RWPE2 (cell line): Measurements from ENCODE around the gene HS3ST3B1.

ENCODE experiments used
- ATAC-seq: fragments of 200-7000 bp; cut with Tn5 transposase; 3 replicates; pipeline ENCODE4 v1.9.1; 2021; ENCODE audit warnings: low read depth
- DNase-seq: peaks from one replicate; pipeline ENCODE4 v3.0.0-alpha.2; 2020; ENCODE audit warnings: low spot score
- H3K27ac ChIP-seq: fragments of 450-650 bp; 2 replicates; pipeline ENCODE4 v1.5.1; 2017; ENCODE audit warnings: mild to moderate bottlenecking; ENCODE audit not compliant: poor library complexity, severe bottlenecking
- H3K27me3 ChIP-seq: fragments of 250-450 bp; sonication (Bioruptor Pico); 2 replicates; pipeline ENCODE4 v1.5.1; 2021; ENCODE audit warnings: mild to moderate bottlenecking, moderate library complexity; ENCODE audit not compliant: insufficient read depth, poor library complexity, severe bottlenecking
- H3K36me3 ChIP-seq: fragments of 250-450 bp; sonication (Bioruptor Pico); 2 replicates; pipeline ENCODE4 v1.5.1; 2020; ENCODE audit warnings: low read depth, mild to moderate bottlenecking, moderate library complexity
- H3K4me1 ChIP-seq: fragments of 250-450 bp; sonication (Bioruptor Pico); 2 replicates; pipeline ENCODE4 v1.5.1; 2021; ENCODE audit warnings: mild to moderate bottlenecking, moderate library complexity; ENCODE audit not compliant: insufficient read depth, poor library complexity, severe bottlenecking
- H3K4me3 ChIP-seq: fragments of 250-450 bp; sonication (Bioruptor Pico); 2 replicates; pipeline ENCODE4 v1.5.1; 2021; ENCODE audit warnings: mild to moderate bottlenecking, moderate library complexity; ENCODE audit not compliant: severe bottlenecking
- H3K9me3 ChIP-seq: fragments of 250-450 bp; sonication (Bioruptor Pico); 2 replicates; pipeline ENCODE4 v1.5.1; 2021; ENCODE audit warnings: mild to moderate bottlenecking, moderate library complexity; ENCODE audit not compliant: severe bottlenecking
- TF ChIP-seq, protein P1 (sequence below): fragments of 450-650 bp; IDR thresholded peaks from one replicate; pipeline ENCODE4 v1.5.1; 2017; ENCODE audit warnings: mild to moderate bottlenecking, moderate library complexity; ENCODE audit not compliant: poor library complexity, severe bottlenecking

The HS3ST3B1 gene

DNA sequence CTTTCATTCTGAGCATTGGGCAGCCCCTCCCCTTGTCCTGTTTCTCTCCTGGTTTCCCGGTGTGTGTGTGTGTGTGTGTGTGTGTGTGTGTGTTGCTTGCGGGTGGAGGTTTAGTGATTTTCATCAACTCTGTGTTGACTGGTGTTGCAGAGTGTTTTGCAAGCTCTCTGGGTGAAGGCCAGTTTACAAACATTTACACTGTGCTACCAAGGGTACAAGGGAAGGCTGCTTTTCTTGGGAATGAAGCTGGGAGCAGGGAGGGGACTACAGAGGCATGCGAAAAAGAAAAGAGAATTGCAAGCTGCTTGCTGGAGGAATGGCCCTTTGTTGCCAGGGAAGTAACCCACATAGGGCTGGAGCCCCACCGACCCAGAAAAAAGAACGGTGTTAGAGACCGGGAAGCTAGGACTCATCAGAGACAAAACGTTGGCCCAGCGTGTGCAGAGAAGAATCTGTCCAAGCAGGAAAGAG lies 29.6 kb downstream of the HS3ST3B1 start:
- Histone ChIP-seq H3K9me3 (no peaks in the 10 kb centered on the region), H3K36me3 (no peaks in the 10 kb centered on the region), H3K27me3 (no peaks in the 10 kb centered on the region), H3K27ac (no peak overlapping the region), H3K4me3 (no peak overlapping the region), H3K4me1 (no peaks in the 10 kb centered on the region)
- TF ChIP-seq, protein P1, sequence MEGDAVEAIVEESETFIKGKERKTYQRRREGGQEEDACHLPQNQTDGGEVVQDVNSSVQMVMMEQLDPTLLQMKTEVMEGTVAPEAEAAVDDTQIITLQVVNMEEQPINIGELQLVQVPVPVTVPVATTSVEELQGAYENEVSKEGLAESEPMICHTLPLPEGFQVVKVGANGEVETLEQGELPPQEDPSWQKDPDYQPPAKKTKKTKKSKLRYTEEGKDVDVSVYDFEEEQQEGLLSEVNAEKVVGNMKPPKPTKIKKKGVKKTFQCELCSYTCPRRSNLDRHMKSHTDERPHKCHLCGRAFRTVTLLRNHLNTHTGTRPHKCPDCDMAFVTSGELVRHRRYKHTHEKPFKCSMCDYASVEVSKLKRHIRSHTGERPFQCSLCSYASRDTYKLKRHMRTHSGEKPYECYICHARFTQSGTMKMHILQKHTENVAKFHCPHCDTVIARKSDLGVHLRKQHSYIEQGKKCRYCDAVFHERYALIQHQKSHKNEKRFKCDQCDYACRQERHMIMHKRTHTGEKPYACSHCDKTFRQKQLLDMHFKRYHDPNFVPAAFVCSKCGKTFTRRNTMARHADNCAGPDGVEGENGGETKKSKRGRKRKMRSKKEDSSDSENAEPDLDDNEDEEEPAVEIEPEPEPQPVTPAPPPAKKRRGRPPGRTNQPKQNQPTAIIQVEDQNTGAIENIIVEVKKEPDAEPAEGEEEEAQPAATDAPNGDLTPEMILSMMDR: no peak
- ATAC-seq (no peak), DNase-seq (no peak)

DNA sequence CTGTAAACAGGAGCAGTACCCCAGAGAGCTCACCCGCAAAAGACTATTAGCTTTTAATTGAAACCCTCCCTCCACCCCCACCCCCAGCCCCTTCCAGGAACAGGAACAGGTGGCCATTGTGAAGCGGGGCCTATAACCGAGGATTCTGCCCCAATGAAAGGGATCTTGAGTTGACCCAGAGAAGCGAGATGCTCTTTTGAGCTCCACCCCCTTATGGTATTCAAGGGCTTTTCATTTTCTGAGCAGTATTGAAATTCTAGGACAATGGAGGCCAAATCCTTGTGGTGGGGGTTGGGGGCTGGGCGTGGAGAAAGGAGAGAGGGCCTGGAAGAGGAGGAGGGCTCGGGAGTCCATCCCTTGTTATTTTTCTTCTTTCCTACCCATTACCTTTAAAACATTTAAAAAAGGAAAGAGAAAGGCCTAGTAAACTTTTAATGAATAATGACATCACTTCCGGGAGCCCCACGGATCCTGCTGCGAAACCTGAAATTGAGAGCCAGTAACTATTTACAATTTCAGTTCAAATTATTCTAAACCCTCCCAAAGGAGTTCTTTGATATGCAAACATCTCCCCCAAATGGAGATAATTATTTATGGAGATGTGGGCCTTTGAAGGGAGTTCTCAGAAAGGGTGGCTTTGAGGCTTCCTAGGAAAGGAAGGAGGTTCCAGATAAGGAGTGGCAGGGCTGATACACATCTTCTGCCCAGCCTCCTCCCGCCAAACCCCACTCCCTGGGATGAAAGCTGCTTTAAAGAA lies 30.5 kb downstream of the HS3ST3B1 start:
- H3K4me3 ChIP-seq: no peak overlapping the region
- H3K9me3 ChIP-seq: no peaks in the 10 kb centered on the region
- DNase-seq (no peak), ATAC-seq (no peak)
- no peak overlapping the region for H3K27ac ChIP-seq
- no peaks in the 10 kb centered on the region for H3K27me3 ChIP-seq
- H3K36me3 ChIP-seq: no peaks in the 10 kb centered on the region
- TF ChIP-seq, protein P1: no peak
- H3K4me1 ChIP-seq: no peaks in the 10 kb centered on the region

DNA sequence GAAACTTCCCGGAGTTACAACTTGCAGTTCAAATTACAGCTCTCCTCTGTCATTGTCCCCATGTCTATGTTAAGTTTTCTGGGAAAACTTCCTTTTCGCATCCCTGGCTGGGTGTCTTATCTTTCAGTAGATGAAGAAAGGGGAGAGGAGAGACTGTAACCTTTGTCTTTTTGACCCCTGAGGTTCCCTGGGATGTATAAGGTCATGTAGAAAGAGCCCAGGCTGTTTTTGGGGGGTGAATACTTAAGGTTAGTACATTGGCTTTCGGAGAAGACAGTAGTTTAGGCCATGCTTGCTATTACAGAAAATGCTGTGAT lies 31.1 kb downstream of the HS3ST3B1 start:
- no peaks in the 10 kb centered on the region for H3K27me3 ChIP-seq
- H3K27ac ChIP-seq: no peak overlapping the region
- H3K4me1 ChIP-seq: no peaks in the 10 kb centered on the region
- H3K4me3 ChIP-seq: no peak overlapping the region
- DNase-seq (no peak), ATAC-seq (no peak)
- H3K9me3 ChIP-seq: no peaks in the 10 kb centered on the region
- no peaks in the 10 kb centered on the region for H3K36me3 ChIP-seq
- TF ChIP-seq, protein P1: no peak

DNA sequence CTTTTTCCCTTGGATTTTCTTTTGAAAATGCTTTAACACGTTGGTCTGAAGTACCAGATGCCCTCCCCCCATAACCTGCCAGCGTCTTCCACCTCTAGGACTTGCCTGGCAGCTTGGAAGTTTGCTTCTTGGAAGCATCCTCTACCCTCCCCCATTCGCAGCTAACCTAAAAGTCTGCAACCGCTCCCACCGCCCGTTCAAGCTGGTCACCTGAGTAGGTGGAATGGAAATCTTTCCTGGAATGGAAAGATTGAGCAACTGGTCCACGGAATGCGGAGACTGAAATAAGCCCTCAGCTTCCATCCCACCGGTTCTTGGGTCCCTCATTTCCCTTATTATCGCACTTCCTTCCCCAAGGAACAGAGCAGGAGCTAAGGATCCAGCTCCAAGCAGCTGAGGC lies 31.4 kb downstream of the HS3ST3B1 start:
- TF ChIP-seq, protein P1: no peak
- no peaks in the 10 kb centered on the region for H3K4me1 ChIP-seq
- no peaks in the 10 kb centered on the region for H3K27me3 ChIP-seq
- DNase-seq: no peak
- ATAC-seq: no peak
- no peak overlapping the region for H3K27ac ChIP-seq
- no peaks in the 10 kb centered on the region for H3K9me3 ChIP-seq
- no peaks in the 10 kb centered on the region for H3K36me3 ChIP-seq
- H3K4me3 ChIP-seq: no peak overlapping the region

DNA sequence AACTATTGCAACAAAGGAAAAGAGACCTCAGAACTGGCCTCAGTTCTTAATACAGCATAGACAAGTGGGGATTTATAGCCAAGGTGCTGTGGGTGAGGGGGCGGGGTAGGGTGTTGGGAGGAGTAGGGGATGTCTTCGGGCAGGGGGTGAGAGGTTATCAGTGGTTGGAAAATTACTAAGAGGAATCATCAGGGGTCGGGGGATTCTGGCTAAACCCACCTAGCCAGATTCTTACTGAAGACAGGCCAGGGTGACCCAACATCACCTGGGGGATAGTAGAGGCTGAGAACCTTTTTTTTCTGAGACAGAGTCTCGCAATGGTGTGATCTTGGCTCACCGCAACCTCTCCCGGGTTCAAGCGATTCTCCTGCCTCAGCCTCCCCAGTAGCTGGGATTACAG lies 32.6 kb downstream of the HS3ST3B1 start:
- DNase-seq: no peak
- TF ChIP-seq, protein P1: no peak
- no peak overlapping the region for H3K4me3 ChIP-seq
- no peaks in the 10 kb centered on the region for H3K9me3 ChIP-seq
- no peak overlapping the region for H3K27ac ChIP-seq
- no peak for ATAC-seq
- no peaks in the 10 kb centered on the region for H3K27me3 ChIP-seq
- H3K4me1 ChIP-seq: no peaks in the 10 kb centered on the region
- H3K36me3 ChIP-seq: no peaks in the 10 kb centered on the region
